A204.1 (cell line): Measurements from ENCODE around the gene ZNF555.
"Not testable (repeated sequence)": the region's sequence is repeated elsewhere in the genome, so short reads cannot be mapped to it uniquely, and the experiment has no call there.

ENCODE experiments used
- FAIRE-seq: peaks from 2 replicates; lab custom pipeline; 2012; peaks lifted over from hg19 to GRCh38; lab: Jason Lieb, UNC

Gene ZNF555

DNA sequence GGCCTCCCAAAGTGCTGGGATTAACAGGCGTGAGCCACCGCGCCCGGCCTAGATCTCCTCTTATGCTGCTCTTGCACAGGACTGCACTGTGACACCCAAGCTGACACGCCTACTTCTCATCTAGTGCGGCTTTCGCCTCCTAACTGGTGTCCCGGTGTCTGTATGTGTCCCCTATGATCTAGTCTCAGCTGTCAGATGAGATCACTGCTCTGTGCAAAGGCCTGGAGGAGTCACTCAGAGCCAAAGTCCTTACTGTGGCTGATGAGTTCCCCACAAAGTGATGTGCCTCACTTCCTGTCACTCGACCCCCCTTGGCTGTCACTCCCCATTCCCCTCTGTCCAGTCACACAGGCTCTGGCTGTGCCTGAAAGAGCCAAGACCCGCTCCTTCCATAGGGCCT, 28.3 kb downstream of the ZNF555 start:
- FAIRE-seq, result no peak

DNA sequence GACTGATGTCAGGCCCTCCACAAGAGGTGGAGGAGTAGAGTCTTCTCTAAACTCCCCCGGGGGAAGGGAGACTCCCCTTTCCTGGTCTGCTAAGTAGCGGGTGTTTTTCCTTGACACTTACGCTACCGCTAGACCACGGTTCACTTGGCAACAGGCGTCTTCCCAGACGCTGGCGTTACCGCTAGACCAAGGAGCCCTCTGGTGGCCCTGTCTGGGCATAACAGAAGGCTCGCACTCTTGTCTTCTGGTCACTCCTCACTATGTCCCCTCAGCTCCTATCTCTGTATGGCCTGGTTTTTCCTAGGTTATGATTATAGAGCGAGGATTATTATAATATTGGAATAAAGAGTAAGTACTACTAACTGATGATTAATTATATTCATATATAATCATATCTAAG, 30.9 kb downstream of the ZNF555 start:
- not testable (repeated sequence) for FAIRE-seq

DNA sequence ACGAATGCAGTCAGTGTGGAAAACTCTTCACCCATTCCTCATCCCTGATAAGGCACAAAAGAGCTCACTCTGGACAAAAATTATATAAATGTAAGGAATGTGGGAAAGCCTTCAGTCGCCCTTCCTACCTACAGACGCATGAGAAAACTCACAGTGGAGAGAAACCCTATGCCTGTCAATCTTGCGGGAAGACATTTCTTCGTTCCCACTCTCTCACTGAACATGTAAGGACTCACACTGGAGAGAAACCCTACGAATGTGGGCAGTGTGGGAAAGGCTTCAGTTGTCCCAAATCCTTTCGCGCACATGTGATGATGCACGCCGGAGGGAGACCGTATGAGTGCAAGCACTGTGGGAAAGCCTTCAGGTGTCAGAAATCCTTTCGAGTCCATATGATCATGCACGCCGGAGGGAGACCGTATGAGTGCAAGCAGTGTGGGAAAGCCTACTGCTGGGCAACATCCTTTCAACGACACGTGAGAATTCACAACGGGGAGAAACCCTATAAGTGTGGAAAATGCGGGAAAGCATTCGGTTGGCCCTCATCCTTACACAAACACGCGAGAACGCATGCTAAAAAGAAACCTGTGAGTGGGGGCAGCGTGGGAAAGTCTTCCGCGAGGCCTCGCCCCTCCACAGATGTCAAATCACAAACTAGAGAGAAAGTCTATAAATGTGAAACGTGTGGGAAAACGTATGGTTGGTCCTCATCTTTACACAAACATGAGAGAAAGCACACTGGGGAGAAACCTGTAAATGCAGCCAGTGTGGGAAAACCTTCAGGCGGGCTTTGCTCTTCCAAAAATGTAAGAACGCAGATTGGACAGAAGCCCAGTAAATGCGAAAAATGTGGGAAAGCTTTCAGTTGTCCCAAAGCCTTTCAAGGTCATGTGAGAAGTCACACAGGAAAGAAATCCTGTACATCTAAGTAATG, 36.4 kb downstream of the ZNF555 start:
- FAIRE-seq, result no peak

DNA sequence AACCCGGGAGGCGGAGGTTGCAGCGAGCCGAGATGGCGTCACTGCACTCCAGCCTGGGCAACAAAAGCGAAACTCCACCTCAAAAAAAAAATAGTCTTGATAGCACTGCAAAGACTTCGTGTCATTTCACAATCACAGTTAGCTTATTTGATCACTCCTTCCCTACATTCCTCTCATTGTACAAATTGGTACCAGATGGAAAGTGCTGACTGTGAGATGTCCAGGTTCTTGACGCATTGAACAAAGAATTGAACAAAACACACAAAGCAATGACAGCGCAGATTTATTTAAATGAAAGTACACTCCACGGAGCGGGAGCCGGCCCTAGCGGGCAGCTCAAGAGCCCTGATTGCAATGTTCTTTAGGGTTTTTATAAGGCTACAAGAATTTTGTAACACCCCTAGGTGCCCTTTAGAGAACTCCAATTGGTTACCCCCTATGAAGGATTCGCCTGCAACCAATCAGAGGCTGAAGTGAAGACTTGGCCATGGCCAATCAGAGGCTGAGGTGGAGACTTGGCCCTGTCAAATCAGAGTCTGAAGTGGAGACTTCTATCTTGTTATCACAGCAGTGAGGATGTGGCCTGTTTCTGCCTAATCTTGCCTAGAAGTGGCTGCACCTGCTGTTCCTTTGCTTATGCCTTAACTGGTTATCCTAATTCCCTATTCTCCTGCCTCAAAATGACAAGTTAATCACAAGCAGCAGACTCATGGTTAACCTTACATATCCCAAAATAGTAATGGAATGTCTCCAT, 42.6 kb downstream of the ZNF555 start:
- no peak for FAIRE-seq

DNA sequence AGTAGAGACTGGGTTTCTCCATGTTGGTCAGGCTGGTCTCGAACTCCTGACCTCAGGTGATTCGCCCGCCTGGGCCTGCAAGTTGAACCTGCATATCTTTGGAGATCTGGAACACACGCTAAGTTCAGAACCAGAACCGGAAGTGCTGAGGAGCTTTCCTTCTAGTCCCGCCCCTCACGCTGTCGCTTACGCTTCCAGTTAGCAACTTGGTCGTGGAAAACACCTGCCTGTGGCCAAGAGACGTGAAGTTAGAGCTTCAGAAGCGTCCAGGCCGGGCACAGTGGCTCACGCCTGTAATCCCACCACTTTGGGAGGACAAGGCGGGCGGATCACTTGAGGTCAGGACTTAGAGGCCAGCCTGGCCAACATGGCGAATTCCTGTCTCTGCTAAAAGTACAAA, 44.5 kb downstream of the ZNF555 start:
- FAIRE-seq, result no peak

DNA sequence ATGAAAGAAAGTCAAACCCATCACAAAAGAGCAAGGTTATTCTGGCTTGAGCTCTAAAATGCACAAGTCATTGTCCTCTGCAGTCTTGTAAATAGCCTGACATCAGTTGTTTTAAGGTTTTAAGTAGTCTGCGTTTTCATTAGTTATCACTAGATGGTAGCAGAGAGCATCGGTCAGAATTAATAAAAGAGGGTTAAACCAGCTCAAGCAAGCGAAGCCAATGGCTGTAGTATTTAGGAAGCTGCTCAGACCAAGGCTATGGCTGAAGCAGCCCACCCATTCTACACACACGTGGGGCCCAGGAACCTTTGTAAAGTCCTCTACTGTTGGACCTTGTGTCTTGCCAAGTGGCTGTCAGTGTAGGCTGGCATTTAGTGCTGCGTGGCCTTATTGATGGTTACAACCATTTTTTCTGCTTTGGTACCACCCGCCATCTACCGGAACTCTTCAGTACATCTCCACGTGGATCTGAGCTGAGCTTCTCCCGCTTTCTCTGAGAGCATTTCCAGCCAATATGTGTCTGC, 46.2 kb downstream of the ZNF555 start:
- peak; percentile 94 for FAIRE-seq

DNA sequence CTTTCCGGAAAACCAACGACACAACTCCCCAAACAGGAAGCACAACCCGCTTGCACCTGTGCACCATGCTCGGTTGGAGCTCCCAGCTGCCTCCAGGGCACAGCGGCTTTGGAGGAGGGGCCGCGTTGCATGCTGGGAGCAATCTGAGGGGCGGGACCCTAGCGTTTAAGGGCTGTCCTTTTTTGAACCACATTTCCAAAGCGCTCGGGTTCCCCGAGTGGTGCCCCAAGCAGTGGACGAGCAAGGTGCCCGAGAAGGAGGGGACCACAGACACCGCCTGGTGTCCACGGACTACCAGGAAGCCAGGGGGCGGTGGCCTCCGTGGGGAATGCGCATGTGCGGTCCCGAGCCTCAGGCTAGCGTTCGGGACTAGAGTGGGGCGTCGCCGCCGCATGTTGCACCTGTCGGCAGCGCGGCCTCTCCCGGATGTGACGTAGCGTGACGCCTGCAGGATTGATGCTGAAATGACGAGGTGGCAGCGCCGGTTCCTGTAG, 47.5 kb downstream of the ZNF555 start:
- no peak for FAIRE-seq

DNA sequence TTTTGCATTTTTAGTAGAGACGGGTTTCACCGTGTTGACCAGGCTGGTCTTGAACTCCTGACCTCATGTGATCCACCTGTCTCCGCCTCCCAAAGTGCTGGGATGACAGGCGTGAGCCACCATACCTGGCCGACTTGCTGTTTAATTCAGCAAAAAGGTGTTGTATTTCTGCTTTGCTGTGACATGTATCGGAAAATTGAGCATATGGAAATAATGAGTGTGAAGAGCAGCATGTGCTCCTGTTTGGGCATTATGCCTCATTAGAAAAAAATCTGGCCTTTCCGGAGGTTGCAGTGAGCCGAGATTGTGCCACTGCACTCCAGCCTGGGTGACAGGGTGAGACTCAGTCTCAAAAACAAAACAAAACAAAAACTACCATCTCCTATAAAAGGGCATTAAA, 49.3 kb downstream of the ZNF555 start:
- FAIRE-seq, result not testable (repeated sequence)

DNA sequence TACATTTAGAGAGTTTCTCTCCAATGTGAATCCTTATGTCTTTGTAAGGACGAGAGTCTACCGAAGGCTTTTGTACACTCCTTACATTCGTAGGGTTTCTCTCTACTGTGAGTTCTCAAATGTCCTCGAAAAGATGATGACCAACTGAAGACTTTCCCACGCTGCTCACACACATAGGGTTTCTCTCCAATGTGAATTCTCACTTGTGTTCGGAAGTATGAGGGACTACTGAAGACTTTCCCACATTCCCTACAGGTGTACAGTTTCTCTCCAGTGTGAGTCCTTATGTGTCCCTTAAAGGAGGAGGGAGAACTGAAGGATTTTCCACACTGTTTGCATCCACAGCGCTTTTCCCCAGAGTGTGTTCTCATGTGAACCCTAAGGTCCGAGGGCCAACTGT, 55.4 kb downstream of the ZNF555 start:
- FAIRE-seq, result no peak

DNA sequence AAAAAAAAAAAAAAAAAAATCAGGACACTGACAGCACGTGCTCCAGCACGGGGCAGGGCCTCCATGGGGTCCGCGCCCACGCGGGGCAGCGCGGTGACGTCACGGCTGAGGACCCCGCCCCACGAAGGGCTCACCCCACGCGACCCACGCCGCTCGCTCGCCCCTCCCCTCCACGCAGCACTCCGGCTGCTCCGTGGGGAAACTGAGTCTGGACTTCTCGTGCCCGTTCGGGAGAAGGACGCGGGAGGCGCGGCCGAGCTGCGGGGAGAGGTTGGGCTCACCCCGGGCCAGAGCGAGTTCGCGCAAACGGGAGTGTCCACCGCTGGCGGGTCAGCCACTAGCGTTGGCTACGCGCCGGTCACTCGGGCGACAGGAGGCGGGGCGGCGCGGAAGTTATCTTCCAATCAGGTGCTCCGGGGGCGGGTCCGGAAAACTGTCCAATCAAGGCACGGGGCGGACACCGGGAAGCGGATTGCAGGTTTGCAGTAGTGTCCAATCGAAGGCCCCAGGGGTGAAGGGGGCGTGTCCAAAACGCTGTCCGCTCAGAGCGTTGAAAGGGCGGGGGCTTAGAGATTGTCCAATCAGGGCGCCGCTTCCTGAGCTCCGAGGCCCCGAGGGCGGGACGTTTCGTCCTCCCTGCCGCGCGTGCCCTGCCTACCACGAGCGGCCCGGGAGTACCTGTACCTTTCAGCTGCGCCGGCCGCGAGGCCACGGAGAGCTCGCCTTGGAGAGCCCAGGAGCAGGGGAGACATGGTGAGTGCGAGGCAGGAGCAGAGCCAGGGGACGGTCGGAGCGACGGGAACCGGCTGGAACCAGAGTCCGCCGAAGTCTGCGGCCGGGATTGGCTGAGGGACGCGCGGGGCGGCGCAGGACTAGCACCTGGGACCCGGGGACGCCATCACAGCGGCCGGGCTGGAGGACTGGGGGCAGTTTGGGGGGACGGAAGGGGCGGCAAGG, 59.3 kb downstream of the ZNF555 start, which contains the start of gene ZNF57:
TSS of gene ZNF57 (plus strand) at position 633 of the 957 bp plus-strand sequence. CDS start at position 751, 118 bp downstream.
- peak; percentile 99 for FAIRE-seq

DNA sequence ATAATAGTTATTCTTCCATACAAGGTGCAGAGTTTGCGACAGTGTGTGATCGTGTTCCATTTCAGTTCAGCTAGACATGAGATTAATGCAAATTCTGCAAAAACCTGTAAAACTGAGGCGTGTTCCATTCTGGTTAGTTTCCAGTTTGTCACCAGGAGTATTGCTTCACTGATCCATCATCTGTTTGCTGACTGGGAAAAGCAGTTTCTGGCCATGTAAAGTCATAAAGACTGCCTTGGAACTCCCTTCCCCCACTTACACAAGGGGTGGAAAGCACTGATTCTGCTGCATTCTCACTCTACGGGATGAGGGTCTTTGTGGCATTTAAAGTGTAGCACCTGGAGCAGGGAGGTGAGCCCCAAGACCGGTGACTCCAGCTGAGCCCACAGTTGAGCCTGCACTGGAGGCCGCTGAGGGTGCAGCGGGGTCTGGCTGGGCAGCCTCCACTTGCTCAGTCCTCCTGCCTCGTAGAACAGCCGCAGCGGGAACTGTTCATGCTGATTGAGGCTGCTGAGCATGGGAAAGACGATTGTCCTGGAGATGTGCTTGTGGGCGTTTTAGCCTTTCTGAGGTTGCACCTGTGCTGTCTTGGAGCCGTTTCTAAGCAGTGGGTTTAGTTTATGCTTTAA, 61.4 kb downstream of the ZNF555 start:
- no peak for FAIRE-seq

DNA sequence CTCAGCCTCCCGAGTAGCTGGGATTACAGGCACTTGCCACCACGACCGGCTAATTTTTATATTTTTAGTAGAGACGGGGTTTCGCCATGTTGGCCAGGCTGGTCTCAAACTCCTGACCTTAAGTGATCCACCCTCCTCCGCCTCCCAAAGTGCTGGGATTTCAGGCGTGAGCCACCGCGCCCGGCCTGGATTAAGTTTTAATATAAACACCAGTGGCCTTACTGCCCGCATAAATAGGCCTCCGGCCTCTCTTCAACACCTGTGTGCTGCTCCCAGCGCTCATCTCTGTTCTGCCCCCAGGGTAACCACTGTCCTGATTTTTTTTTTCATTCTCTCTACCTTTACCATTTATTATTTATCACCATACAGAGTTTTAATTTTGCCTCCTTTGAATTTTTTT, 62.1 kb downstream of the ZNF555 start:
- FAIRE-seq, result not testable (repeated sequence)

DNA sequence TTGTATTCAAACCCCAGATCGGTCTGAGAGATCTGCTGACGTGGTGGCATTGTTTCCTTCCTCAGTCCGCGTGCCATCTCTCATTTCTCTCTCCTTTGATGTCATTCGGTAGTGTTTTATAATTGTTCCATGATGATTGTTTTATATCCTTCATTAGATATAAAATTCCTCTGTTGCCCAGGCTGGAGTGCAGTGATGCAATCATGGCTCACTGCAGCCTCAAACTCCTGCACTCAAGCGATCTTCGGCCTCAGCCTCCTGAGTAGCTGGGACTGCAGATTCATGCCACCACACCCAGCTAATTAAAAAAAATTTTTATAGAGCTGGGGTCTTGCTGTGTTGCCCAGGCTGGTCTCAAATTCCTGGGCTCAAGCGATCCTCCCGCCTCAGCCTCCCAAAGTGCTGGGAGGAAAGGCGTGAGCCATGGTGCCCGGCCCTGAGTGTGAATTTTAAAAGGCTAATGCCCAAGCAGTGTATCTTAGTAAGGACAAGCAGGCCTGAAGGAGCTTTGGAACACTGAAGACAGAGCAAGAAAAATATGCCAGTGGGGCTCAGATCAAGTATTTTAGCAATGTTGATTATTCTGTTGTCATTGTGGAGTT, 64.7 kb downstream of the ZNF555 start:
- FAIRE-seq, result no peak

DNA sequence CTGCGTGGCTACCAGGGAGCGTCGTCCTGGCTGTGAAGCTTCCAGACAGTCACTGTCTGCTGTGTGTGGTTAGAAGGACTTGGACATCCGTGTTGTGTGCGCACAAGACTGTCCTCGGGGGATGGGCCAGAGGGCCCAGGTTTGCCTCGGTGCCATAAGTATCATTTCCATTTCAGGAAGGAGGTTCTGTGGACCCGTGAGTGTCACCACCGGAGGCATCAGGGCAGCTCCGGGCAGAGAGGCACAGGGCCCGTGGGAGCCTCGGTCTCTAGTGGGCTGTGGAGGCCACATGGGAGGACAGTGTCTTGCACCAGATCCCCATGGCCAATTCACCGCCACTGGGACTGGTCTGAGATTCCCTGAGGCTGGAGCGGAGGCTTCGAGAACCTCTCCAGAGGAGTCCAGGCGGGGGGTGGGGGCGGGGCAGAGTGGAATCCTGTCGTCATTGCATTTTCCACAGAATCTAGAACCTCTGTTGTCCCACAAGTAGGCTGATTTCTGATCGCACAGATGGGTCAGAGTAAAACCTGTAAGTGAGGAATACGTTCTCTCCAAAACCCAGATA, 65.4 kb downstream of the ZNF555 start:
- no peak for FAIRE-seq
